ENCODE results near the gene NUP93.
"Not testable (repeated sequence)": the region's sequence is repeated elsewhere in the genome, so short reads cannot be mapped to it uniquely, and the experiment has no call there.

The NUP93 gene

GRCh38 chr16:56798955-56799354, 69.0 kb downstream of the NUP93 start:
- DNase-seq (ENCODE audit: low read depth), result no peak
- H3K4me3 ChIP-seq (ENCODE audit: low read depth, low read length), result no peak overlapping the region
- no peak for TF ChIP-seq CTCF (IDR thresholded peaks at IDR 0.05; ENCODE audit: low read depth, low read length, missing control alignments)
- in situ Hi-C loops (cut with HindIII; ENCODE audit: low sequenced_read_pairs), result no loop called here

GRCh38 chr16:56800355-56800754, 70.4 kb downstream of the NUP93 start:
- H3K4me3 ChIP-seq (ENCODE audit: low read depth, low read length), result no peak overlapping the region
- no peak for DNase-seq (ENCODE audit: low read depth)
- no peak for TF ChIP-seq CTCF (IDR thresholded peaks at IDR 0.05; ENCODE audit: low read depth, low read length, missing control alignments)
- in situ Hi-C loops (cut with HindIII; ENCODE audit: low sequenced_read_pairs), result no loop called here

- TF ChIP-seq CTCF (IDR thresholded peaks at IDR 0.05; ENCODE audit: low read depth, low read length, missing control alignments), result no peak
These were observed 71.8 kb downstream of the NUP93 start for GRCh38 chr16:56801762-56802161.

GRCh38 chr16:56807011-56807675, 77.2 kb downstream of the NUP93 start:
- in situ Hi-C loops (cut with HindIII; ENCODE audit: low sequenced_read_pairs), result no loop called here
- TF ChIP-seq CTCF (IDR thresholded peaks at IDR 0.05; ENCODE audit: low read depth, low read length, missing control alignments), result no peak
- DNase-seq (ENCODE audit: low read depth), result no peak
- H3K4me3 ChIP-seq (ENCODE audit: low read depth, low read length), result no peak overlapping the region

More at GRCh38 chr16:56801762-56802161, 71.8 kb downstream of the NUP93 start:
- no peak for DNase-seq (ENCODE audit: low read depth)
- in situ Hi-C loops (cut with HindIII; ENCODE audit: low sequenced_read_pairs), result no loop called here
- H3K4me3 ChIP-seq (ENCODE audit: low read depth, low read length), result no peak overlapping the region

- H3K4me3 ChIP-seq (ENCODE audit: low read depth, low read length); DNase-seq (ENCODE audit: low read depth); in situ Hi-C loops (cut with HindIII; ENCODE audit: low sequenced_read_pairs): not testable (repeated sequence)
These were observed 77.7 kb downstream of the NUP93 start for GRCh38 chr16:56807676-56808067.

- DNase-seq (ENCODE audit: low read depth), result no peak
- H3K4me3 ChIP-seq (ENCODE audit: low read depth, low read length), result no peak overlapping the region
- in situ Hi-C loops (cut with HindIII; ENCODE audit: low sequenced_read_pairs), result no loop called here
- TF ChIP-seq CTCF (IDR thresholded peaks at IDR 0.05; ENCODE audit: low read depth, low read length, missing control alignments), result no peak
These were observed 81.0 kb downstream of the NUP93 start for GRCh38 chr16:56810954-56811353.

GRCh38 chr16:56811602-56812001, 81.7 kb downstream of the NUP93 start:
- in situ Hi-C loops (cut with HindIII; ENCODE audit: low sequenced_read_pairs); H3K4me3 ChIP-seq (ENCODE audit: low read depth, low read length); DNase-seq (ENCODE audit: low read depth): not testable (repeated sequence)

- TF ChIP-seq CTCF (IDR thresholded peaks at IDR 0.05; ENCODE audit: low read depth, low read length, missing control alignments), result no peak
- in situ Hi-C loops (cut with HindIII; ENCODE audit: low sequenced_read_pairs), result no loop called here
- no peak overlapping the region for H3K4me3 ChIP-seq (ENCODE audit: low read depth, low read length)
- DNase-seq (ENCODE audit: low read depth), result no peak
These were observed 83.0 kb downstream of the NUP93 start for GRCh38 chr16:56812884-56813283.
